D721Med (cell line): ENCODE data around the gene TPM2.

ENCODE experiments used
- DNase-seq: peaks from one replicate; pipeline ENCODE4 v3.0.0; 2011; ENCODE audit warnings: low spot score; ENCODE audit not compliant: insufficient read length
- FAIRE-seq: peaks from 2 replicates; lab custom pipeline; 2011; peaks lifted over from hg19 to GRCh38; lab: Jason Lieb, UNC
- CTCF ChIP-seq: IDR thresholded peaks from 2 replicates; pipeline ENCODE4 v1.5.1; 2012; ENCODE audit warnings: mild to moderate bottlenecking, control low read depth; ENCODE audit not compliant: insufficient read depth; ENCODE audit errors: missing control alignments

Gene TPM2

GRCh38 chr9:35732800-35733541 lies 43.2 kb upstream of the TPM2 start:
- DNase-seq = no peak
- no peak for FAIRE-seq
- peak; percentile 6 for TF ChIP-seq CTCF

DNA sequence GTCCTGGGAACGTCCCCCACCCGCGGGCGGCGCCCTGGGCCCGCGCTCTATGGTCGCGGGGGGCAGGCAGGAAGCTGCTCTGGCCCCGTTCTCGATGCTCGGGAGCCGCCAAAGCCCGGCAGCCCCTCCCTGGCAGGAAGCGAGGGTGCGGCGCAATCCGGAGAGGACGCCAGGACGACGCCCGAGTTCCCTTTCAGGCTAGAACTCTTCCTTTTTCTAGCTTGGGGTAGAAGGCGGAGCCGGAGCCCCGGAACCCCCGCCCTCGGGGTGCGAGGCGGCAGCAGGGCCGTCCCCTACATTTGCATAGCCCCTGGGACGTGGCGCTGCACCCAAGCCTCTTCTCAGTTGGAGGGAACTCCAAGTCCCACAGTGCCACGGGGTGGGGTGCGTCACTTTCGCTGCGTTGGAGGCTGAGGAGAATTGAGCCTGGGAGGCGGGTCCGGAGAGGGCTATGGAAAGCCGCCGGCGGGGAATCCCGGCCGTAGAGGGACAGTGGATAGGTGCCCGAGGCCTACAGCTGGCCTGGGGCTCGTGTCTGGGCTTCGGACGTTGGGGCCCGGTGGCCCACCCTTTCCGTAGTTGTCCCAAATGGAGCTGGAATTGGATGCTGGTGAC lies 42.6 kb upstream of the TPM2 start, which contains the start of the genes CREB3 and TLN1:
TSS of gene CREB3 (plus strand) at position 482 of the 615 bp plus-strand sequence. CDS start at position 589, 107 bp downstream.
TSS of gene TLN1 (minus strand) at position 11 of the 615 bp plus-strand sequence. CDS start 6,501 bp downstream, outside the sequence.
- FAIRE-seq (no peak), DNase-seq (peak; percentile 95)
- peak; percentile 47 for TF ChIP-seq CTCF

- DNase-seq (no peak), FAIRE-seq (no peak)
- TF ChIP-seq CTCF = no peak
Observed at GRCh38 chr9:35731415-35732184, 41.9 kb upstream of the TPM2 start.

DNA sequence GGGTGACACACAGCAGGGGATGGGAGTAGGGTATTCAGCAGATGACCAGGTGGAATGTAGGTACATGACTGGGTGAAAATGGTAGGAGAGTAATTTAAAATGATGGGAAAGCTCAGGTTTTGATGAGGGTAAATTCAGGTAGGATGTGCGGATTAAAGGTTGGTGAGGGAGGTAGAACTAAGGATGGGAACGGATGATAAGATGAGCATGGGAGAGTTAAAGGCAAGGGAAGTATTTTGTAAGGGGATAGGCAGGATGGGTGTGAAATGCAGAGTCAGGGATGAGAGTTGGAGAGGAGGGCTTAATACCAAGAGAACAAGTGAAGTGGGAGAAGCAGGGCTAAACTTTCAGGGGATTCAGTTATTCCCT lies 40.7 kb upstream of the TPM2 start:
- no peak for TF ChIP-seq CTCF
- FAIRE-seq (no peak), DNase-seq (no peak)

GRCh38 chr9:35729700-35730485 lies 40.2 kb upstream of the TPM2 start:
- DNase-seq (peak; percentile 51), FAIRE-seq (no peak)
- peak; percentile 33 for TF ChIP-seq CTCF

DNA sequence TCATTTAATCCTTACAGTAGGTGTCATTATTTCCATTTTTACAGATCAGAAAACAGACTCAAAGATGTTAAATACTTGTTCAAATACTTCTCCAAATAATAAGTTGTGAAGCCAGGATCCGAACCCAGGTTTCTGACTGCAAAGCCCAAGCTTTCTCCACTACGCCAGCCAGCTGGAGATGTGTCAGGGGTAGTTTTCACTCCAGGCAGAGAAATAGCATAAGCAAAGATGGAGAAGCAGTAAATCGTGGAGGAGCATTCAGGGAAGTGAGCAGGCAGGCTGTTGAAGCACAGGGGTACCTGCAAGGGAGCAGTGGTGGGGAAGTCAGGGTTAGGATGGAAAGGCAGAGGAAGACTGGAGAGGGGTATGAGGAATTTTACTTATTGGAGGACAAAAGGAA lies 39.4 kb upstream of the TPM2 start:
- FAIRE-seq (no peak), DNase-seq (no peak)
- TF ChIP-seq CTCF = no peak
